ENCODE data around the gene PCDHGA8.
"Not testable (repeated sequence)": the region's sequence is repeated elsewhere in the genome, so short reads cannot be mapped to it uniquely, and the experiment has no call there.

Gene PCDHGA8

GRCh38 chr5:141392429-141393198, at the start of gene PCDHGA8:
TSS of gene PCDHGA8 (plus strand) at chr5:141392633. CDS start at chr5:141392814, 181 bp downstream.
- H3K4me3 ChIP-seq (ENCODE audit: low read depth, low read length) = no peak within 1 kb of the TSS
- no peak for DNase-seq (ENCODE audit: low read depth)
- TF ChIP-seq CTCF (IDR thresholded peaks at IDR 0.05; ENCODE audit: low read depth, low read length, missing control alignments) = peak; percentile 9

GRCh38 chr5:141342773-141343172, 49.7 kb upstream of the PCDHGA8 start:
- no peak overlapping the region for H3K4me3 ChIP-seq (ENCODE audit: low read depth, low read length)
- no peak for TF ChIP-seq CTCF (IDR thresholded peaks at IDR 0.05; ENCODE audit: low read depth, low read length, missing control alignments)
- no peak for DNase-seq (ENCODE audit: low read depth)

GRCh38 chr5:141343242-141343952, 49.0 kb upstream of the PCDHGA8 start, which contains the start of gene PCDHGA3:
TSS of gene PCDHGA3 (plus strand) at chr5:141343829. CDS start at chr5:141344034, 205 bp downstream.
- no peak within 1 kb of the TSS for H3K4me3 ChIP-seq (ENCODE audit: low read depth, low read length)
- peak; percentile 6 for TF ChIP-seq CTCF (IDR thresholded peaks at IDR 0.05; ENCODE audit: low read depth, low read length, missing control alignments)
- no peak for DNase-seq (ENCODE audit: low read depth)

- no peak for DNase-seq (ENCODE audit: low read depth)
- H3K4me3 ChIP-seq (ENCODE audit: low read depth, low read length) = no peak overlapping the region
- no peak for TF ChIP-seq CTCF (IDR thresholded peaks at IDR 0.05; ENCODE audit: low read depth, low read length, missing control alignments)
These were observed 48.4 kb upstream of the PCDHGA8 start for GRCh38 chr5:141343953-141344463.

DNA sequence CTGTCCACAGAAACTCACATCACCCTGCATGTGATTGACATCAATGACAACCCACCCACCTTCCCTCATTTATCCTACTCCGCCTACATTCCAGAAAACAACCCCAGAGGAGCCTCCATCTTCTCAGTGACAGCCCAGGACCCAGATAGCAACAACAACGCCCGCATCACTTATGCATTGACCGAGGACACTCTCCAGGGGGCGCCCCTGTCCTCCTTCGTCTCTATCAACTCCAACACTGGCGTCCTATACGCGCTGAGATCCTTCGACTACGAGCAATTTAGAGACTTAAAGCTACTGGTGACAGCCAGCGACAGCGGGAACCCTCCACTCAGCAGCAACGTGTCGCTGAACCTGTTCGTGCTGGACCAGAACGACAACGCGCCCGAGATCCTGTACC, 47.1 kb upstream of the PCDHGA8 start:
- no peak overlapping the region for H3K4me3 ChIP-seq (ENCODE audit: low read depth, low read length)
- DNase-seq (ENCODE audit: low read depth) = no peak
- peak; percentile 7 for TF ChIP-seq CTCF (IDR thresholded peaks at IDR 0.05; ENCODE audit: low read depth, low read length, missing control alignments)

DNA sequence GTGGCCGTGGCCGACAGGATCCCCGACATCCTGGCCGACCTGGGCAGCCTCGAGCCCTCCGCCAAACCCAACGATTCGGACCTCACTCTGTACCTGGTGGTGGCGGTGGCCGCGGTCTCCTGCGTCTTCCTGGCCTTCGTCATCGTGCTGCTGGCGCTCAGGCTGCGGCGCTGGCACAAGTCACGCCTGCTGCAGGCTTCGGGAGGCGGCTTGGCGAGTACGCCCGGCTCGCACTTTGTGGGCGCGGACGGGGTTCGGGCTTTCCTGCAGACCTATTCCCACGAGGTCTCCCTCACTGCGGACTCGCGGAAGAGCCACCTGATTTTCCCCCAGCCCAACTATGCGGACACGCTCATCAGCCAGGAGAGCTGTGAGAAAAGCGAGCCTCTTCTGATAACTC, 46.4 kb upstream of the PCDHGA8 start:
- not testable (repeated sequence) for DNase-seq (ENCODE audit: low read depth); H3K4me3 ChIP-seq (ENCODE audit: low read depth, low read length)

DNA sequence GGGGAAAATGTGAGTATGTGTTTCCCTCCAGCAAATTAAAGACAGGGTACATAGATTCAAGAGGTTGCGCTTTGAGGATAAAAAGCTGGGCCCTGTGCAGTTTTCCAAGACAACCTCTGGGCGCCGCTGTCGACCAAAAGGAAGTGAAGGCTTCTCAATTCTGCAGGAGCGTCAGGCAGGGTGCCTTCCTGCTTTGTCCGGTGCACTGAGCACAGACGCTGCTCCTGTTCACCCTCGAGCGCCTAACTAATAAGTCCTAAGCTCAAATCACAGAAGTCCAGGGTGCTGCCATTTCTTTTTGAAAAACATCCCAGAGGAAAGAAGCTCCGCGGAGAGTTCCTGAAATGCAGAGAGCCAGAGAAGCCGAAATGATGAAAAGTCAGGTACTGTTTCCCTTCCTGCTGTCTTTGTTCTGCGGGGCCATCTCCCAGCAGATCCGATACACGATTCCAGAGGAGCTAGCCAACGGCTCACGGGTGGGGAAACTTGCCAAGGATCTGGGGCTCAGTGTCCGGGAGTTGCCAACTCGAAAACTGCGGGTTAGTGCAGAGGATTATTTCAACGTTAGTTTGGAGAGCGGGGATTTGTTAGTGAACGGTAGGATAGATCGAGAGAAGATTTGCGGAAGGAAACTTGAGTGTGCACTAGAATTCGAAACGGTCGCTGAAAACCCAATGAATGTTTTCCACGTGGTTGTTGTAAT, 42.4 kb upstream of the PCDHGA8 start, which contains the start of gene PCDHGB1:
TSS of gene PCDHGB1 (plus strand) at position 183 of the 703 bp plus-strand sequence. CDS start at position 345, 162 bp downstream.
- peak; percentile 55 for DNase-seq (ENCODE audit: low read depth)
- peak; percentile 79 for TF ChIP-seq CTCF (IDR thresholded peaks at IDR 0.05; ENCODE audit: low read depth, low read length, missing control alignments)
- H3K4me3 ChIP-seq (ENCODE audit: low read depth, low read length) = peak within 1 kb of the TSS; percentile 53

All from GM12864 (cell line).